Spleen (tissue), 11 donors: ENCODE measurements around the gene JPH4. TPM values are rescaled to one million over a fixed set of nuclear protein-coding genes. Genes with fewer than 3 reads are reported as not detected.
A peak's percentile ranks its signal among the peaks of the same experiment; 100 is the strongest.

Experiments used
- DNase-seq: peaks from one replicate; pipeline ENCODE4 v3.0.0-alpha.2; 2020
- H3K27ac ChIP-seq, 8 donors: fragments of 200-600 bp; sonication (generic) in 7 of 8; 1 replicate in 4 of 8; 2 replicates in 4 of 8; pipeline versions ENCODE4 v1.5.0 to v1.8.0; 2016 to 2021; ENCODE audit warnings: inconsistent platforms in 4 of 8, mild to moderate bottlenecking in 4 of 8, moderate library complexity in 1 of 8
- H3K27me3 ChIP-seq, 7 donors: fragments of 200-600 bp; sonication (generic) in 6 of 7; replicated peaks in 1 of 7; 1 replicate in 4 of 7; 2 replicates in 3 of 7; pipeline versions ENCODE4 v1.5.0 to v1.8.0; 2016 to 2021; ENCODE audit warnings: inconsistent platforms in 3 of 7, mild to moderate bottlenecking in 1 of 7
- H3K36me3 ChIP-seq, 6 donors: fragments of 200-600 bp; sonication (generic) in 5 of 6; 1 replicate in 4 of 6; 2 replicates in 2 of 6; pipeline versions ENCODE4 v1.5.0 to v1.8.0; 2016 to 2021; ENCODE audit warnings: inconsistent platforms in 2 of 6
- H3K4me1 ChIP-seq, 6 donors: fragments of 200-600 bp; sonication (generic) in 5 of 6; 1 replicate in 3 of 6; 2 replicates in 3 of 6; pipeline versions ENCODE4 v1.5.0 to v1.8.0; 2016 to 2021; ENCODE audit warnings: inconsistent platforms in 3 of 6
- H3K4me3 ChIP-seq, 8 donors: fragments of 200-600 bp; sonication (generic) in 7 of 8; 1 replicate in 4 of 8; 2 replicates in 4 of 8; pipeline versions ENCODE4 v1.5.0 to v1.8.0; 2016 to 2021; ENCODE audit warnings: inconsistent platforms in 4 of 8, mild to moderate bottlenecking in 4 of 8, moderate library complexity in 2 of 8
- H3K9me3 ChIP-seq, 8 donors: fragments of 200-600 bp; sonication (generic) in 7 of 8; 1 replicate in 4 of 8; 2 replicates in 4 of 8; pipeline versions ENCODE4 v1.5.0 to v1.8.0; 2016 to 2021; ENCODE audit warnings: inconsistent platforms in 4 of 8
- POLR2A ChIP-seq, 3 donors: fragments of 450-650 bp; IDR thresholded peaks; one replicate each; pipeline ENCODE4 v1.5.1; 2017; ENCODE audit warnings: antibody characterized with exemption in 3 of 3, mild to moderate bottlenecking in 1 of 3
- POLR2AphosphoS5 ChIP-seq, 3 donors: sonication (generic); formaldehyde crosslinking; IDR thresholded peaks; one replicate each; pipeline ENCODE4 v1.5.1; 2017; ENCODE audit warnings: antibody characterized with exemption in 3 of 3
- WGBS, 5 donors: extraction: QIAGEN DNeasy Blood & Tissue Kit in 3 of 5; methylation state at CpG; one replicate each; pipeline versions ENCODE4 v1.1.5 to v1.1.7; 2013 to 2018; 5-methylcytosine and 5-hydroxymethylcytosine counted together
- intact Hi-C: fragments of 100-400 bp; cut with DNase I; formaldehyde crosslinking; loops from one replicate; pipeline ENCODE4 v1.15.0; 2023; ENCODE audit warnings: low total_unique reads
- polyA plus RNA-seq, 3 donors: library from polyadenylated mRNA; stranded (reverse); fragments of 200-250 nt; gene quantifications; one replicate each; pipeline ENCODE4 v1.2.1, GENCODE V29; 2013
- total RNA-seq, 7 donors: library from RNA; depleted of rRNA in 3 of 7; stranded (reverse); fragments of >200 nt in 3 of 7; fragmentation: NEBNext Ultra II Directional in 4 of 7; extraction: Animal tissue kit (Norgen Biotek cat#: 25700) in 4 of 7; gene quantifications; one replicate each; pipeline versions ENCODE4 v1.1.0 to v1.2.1, GENCODE V29; 2016 to 2021
- TF ChIP-seq, protein P1 (sequence below), 11 experiments: fragments of 200-600 bp in 7 of 11; fragments of 450-650 bp in 4 of 11; sonication (generic) in 4 of 11; IDR thresholded peaks in 8 of 11; conservative IDR thresholded peaks in 3 of 11; 1 replicate in 7 of 11; 2 replicates in 4 of 11; pipeline versions ENCODE4 v1.4.0 to v1.8.0; 2016 to 2021; ENCODE audit warnings: antibody characterized with exemption in 11 of 11, inconsistent platforms in 4 of 11, mild to moderate bottlenecking in 1 of 11
- donor health status: healthy with polysubstance abuse.
- donor health status: DM: no; HTN: no; CAD: no; lungs with moderate emphysema.
- donor health status: DM: no; HTN: no; CAD: no.
- donor health status: Bipolar disorder and iron deficiency.
- donor health status: healthy.
- donor health status: DM: no; HTN: no; CAD: no.
- donor health status: DM: yes; HTN: yes; CAD: no.

The JPH4 gene
- total and polyA plus RNA-seq, 10 donors = 0.70 to 17.3 (median 3.8) TPM

DNA sequence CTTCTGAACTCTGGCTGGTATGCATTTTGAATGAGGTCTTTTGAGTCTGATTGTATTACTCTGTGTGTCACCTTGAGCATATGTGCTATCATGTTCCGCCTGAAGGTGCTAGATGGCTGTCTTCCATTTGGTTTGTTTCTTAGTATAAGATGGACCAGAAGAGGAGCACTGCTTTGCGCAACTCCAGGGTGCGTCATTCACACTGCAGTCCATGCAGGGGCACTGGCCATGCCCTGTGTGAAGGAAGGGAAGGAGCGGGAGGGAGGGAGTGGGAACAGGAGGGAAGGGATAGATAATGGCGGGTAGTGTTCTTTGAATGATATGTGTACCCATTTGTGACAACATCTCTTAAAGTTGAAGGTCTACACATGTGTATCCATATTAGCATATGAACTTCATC, 35.2 kb downstream of the JPH4 start:
- WGBS, 5 donors = 93 to 98% (median 95%) methylated on average over 5 of the region's 5 CpGs
- no peak overlapping the region for H3K4me3 ChIP-seq
- no peaks in the 10 kb centered on the region for H3K9me3 ChIP-seq
- TF ChIP-seq POLR2AphosphoS5 (IDR thresholded peaks at IDR 0.05) (no peak), POLR2A (IDR thresholded peaks at IDR 0.05) (no peak)
- TF ChIP-seq, protein P1, sequence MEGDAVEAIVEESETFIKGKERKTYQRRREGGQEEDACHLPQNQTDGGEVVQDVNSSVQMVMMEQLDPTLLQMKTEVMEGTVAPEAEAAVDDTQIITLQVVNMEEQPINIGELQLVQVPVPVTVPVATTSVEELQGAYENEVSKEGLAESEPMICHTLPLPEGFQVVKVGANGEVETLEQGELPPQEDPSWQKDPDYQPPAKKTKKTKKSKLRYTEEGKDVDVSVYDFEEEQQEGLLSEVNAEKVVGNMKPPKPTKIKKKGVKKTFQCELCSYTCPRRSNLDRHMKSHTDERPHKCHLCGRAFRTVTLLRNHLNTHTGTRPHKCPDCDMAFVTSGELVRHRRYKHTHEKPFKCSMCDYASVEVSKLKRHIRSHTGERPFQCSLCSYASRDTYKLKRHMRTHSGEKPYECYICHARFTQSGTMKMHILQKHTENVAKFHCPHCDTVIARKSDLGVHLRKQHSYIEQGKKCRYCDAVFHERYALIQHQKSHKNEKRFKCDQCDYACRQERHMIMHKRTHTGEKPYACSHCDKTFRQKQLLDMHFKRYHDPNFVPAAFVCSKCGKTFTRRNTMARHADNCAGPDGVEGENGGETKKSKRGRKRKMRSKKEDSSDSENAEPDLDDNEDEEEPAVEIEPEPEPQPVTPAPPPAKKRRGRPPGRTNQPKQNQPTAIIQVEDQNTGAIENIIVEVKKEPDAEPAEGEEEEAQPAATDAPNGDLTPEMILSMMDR (IDR thresholded peaks at IDR 0.05 in 8 of 11, conservative IDR thresholded peaks at IDR 0.05 in 3 of 11) = no peak
- no peaks in the 10 kb centered on the region for H3K36me3 ChIP-seq
- H3K4me1 ChIP-seq = peaks cover 0 to 25% (median 11%) of the 10 kb centered on the region in 6 donors
- H3K27ac ChIP-seq = no peak overlapping the region
- H3K27me3 ChIP-seq = no peaks in the 10 kb centered on the region
- no peak for DNase-seq
- intact Hi-C loops = no loop called here

DNA sequence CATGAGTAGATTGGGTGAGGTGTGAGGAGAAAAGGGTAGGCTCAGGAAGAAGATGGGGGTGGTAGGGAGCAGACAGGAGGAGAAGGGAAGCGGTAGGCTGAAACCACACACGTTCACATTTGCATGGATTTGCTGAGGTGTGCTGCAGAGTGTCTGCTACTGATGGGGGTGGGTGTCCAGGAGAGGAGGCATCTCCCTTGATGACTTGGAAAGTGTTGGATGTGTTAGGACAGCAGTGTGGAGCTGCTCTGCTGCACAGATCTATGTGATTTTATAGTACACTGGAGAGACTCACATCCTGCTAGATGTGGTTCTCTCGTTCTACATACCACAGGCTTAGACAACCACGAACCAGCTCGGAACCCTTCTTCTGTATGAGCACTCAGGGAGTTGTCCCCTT, 36.3 kb downstream of the JPH4 start:
- intact Hi-C loops = no loop called here
- no peaks in the 10 kb centered on the region for H3K27me3 ChIP-seq
- peaks cover 0 to 18% (median 9%) of the 10 kb centered on the region in 6 donors for H3K4me1 ChIP-seq
- H3K27ac ChIP-seq = no peak overlapping the region
- DNase-seq = peak; percentile 18
- H3K4me3 ChIP-seq = no peak overlapping the region
- 73 to 90% (median 78%) methylated on average over 5 of the region's 5 CpGs for WGBS, 5 donors
- no peaks in the 10 kb centered on the region for H3K36me3 ChIP-seq
- TF ChIP-seq POLR2AphosphoS5 (IDR thresholded peaks at IDR 0.05) = no peak
- TF ChIP-seq, protein P1 (IDR thresholded peaks at IDR 0.05 in 8 of 11, conservative IDR thresholded peaks at IDR 0.05 in 3 of 11) = no peak
- TF ChIP-seq POLR2A (IDR thresholded peaks at IDR 0.05) = no peak
- no peaks in the 10 kb centered on the region for H3K9me3 ChIP-seq

DNA sequence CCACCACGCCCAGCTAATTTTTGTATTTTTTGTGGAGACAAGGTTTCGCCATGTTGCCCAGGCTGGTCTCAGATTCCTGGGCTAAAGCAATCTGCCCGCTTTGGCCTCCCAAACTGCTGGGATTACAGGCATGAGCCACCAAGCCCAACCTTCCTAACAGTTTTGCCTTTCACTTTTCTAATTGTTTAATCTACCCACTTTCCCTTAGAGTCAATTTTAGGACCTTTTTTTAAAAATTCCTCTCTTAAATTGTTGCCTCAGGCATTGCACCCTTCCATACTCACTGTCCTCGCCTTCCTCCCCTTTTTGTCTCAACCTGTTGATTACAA, 38.5 kb downstream of the JPH4 start:
- H3K36me3 ChIP-seq = no peaks in the 10 kb centered on the region
- H3K4me1 ChIP-seq = peaks cover 0 to 18% (median 5%) of the 10 kb centered on the region in 6 donors
- H3K27ac ChIP-seq = no peak overlapping the region
- no peaks in the 10 kb centered on the region for H3K27me3 ChIP-seq
- TF ChIP-seq POLR2A (IDR thresholded peaks at IDR 0.05) = no peak
- TF ChIP-seq, protein P1 (IDR thresholded peaks at IDR 0.05 in 8 of 11, conservative IDR thresholded peaks at IDR 0.05 in 3 of 11) = no peak
- no peak for TF ChIP-seq POLR2AphosphoS5 (IDR thresholded peaks at IDR 0.05)
- intact Hi-C loops = no loop called here
- no peaks in the 10 kb centered on the region for H3K9me3 ChIP-seq
- 81 to 90% (median 86%) methylated on average over 4 of the region's 4 CpGs for WGBS, 5 donors
- DNase-seq = no peak
- H3K4me3 ChIP-seq = no peak overlapping the region

DNA sequence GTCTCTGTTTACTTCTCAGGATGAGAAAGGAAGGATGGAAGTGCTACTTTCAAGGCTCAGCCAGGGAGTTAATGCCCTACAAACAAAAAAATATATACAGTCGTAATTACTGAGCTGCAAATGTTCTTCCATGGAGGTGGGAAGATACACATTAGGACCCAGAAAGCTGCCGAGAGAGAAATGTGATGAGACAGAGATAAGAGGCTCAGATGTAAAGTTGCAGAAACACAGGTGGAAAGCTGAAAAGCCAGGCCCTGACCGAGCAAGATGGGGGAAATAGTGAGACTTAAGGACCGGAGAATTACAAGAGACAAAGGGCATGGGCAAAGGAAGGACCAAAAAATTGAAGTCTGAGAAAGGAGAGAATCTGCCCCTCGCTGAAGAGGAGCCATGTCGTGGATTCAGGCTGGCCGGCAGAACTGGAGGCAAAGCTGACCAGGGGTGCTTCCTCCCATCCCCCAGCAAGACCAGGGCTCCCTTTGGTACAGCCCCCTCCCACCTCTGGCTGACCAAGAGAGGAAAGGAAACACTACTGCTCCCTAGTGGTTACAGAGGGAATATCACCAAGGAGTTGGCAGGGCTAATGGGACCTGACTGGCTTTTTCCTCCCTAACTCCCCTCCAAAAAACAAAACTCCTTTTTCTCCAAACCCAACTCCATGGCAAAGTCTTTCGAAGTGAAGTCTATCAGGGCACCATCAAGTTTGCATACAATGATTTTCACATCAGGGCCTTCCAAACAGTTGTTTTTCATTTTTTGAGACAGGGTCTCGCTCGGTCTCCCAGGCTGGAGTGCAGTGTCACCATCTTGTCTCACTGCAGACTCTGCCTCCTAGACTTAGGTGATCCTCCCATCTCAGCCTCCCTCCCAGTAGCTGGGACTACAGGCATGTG, 39.1 kb downstream of the JPH4 start:
- Histone ChIP-seq H3K9me3 (no peaks in the 10 kb centered on the region), H3K27ac (no peak overlapping the region), H3K4me3 (no peak overlapping the region), H3K4me1 (peaks cover 0 to 12% (median 2%) of the 10 kb centered on the region in 6 donors), H3K36me3 (peaks cover 0 to 5% (median 0%) of the 10 kb centered on the region in 6 donors), H3K27me3 (no peaks in the 10 kb centered on the region)
- intact Hi-C loops = no loop called here
- TF ChIP-seq POLR2AphosphoS5 (IDR thresholded peaks at IDR 0.05) (no peak), POLR2A (IDR thresholded peaks at IDR 0.05) (no peak)
- TF ChIP-seq, protein P1 (IDR thresholded peaks at IDR 0.05 in 8 of 11, conservative IDR thresholded peaks at IDR 0.05 in 3 of 11) = peak; percentile 48 to 84 (median 75)
- DNase-seq = peak; percentile 64
- WGBS, 5 donors = 44 to 54% (median 47%) methylated on average over 10 of the region's 10 CpGs
